ENCODE measurements around the gene FIG4. TPM values are rescaled to one million over a fixed set of nuclear protein-coding genes. Genes with fewer than 3 reads are reported as not detected.
A peak's percentile ranks its signal among the peaks of the same experiment; 100 is the strongest.
"Not testable (repeated sequence)": the region's sequence is repeated elsewhere in the genome, so short reads cannot be mapped to it uniquely, and the experiment has no call there.

FIG4 gene
- total RNA-seq, 1 experiment from 2014 or later = 5.7 TPM

- Histone ChIP-seq H3K4me3 (ENCODE audit: low read length) (no peak overlapping the region), H3K27me3 (ENCODE audit: low read length) (no peaks in the 10 kb centered on the region), H4K20me1 (ENCODE audit: low read length) (no peaks in the 10 kb centered on the region), H3K4me1 (ENCODE audit: insufficient read depth, low read length) (peaks cover 10% of the 10 kb centered on the region), H2AFZ (ENCODE audit: low read length) (peak overlapping the region; percentile 71), H3K79me2 (ENCODE audit: low read length) (no peaks in the 10 kb centered on the region), H3K36me3 (ENCODE audit: low read depth, low read length) (no peaks in the 10 kb centered on the region), H3F3A (ENCODE audit: low read length, unreplicated experiment) (no peaks in the 10 kb centered on the region), H3K27ac (ENCODE audit: low read length) (peak overlapping the region; percentile 67), H3K9me3 (ENCODE audit: low read length) (no peaks in the 10 kb centered on the region), H3K9ac (ENCODE audit: low read length) (0 out of 2 replicates have a peak overlapping the region, but pooled peaks have one; percentile 9), H3K9me2 (replicated peaks; ENCODE audit: low read length) (no peaks in the 10 kb centered on the region), H3K4me2 (ENCODE audit: low read length) (peak overlapping the region; percentile 32; the same call in 1 of the 2 replicates)
- DNase-seq (peak; percentile 77), ATAC-seq (peak; percentile 99)
- TF ChIP-seq CTCF (conservative IDR thresholded peaks at IDR 0.05; ENCODE audit: low read depth, low read length) = no peak
- TF ChIP-seq EZH2phosphoT487 (IDR thresholded peaks at IDR 0.05; ENCODE audit: borderline replicate concordance, low read length) = no peak
- TF ChIP-seq EZH2 (IDR thresholded peaks at IDR 0.05; ENCODE audit: low read length, unreplicated experiment) = no peak
- no TSS peak for BruUV-seq (replicated peaks)
- intact Hi-C loops (cut with micrococcal nuclease) = no loop called here
- POLR2A ChIA-PET (ENCODE audit: unreplicated experiment) = no interaction called here
- CTCF ChIA-PET = no interaction called here
Measured at GRCh38 chr6:109743739-109744138, 52.6 kb downstream of the FIG4 start.

DNA sequence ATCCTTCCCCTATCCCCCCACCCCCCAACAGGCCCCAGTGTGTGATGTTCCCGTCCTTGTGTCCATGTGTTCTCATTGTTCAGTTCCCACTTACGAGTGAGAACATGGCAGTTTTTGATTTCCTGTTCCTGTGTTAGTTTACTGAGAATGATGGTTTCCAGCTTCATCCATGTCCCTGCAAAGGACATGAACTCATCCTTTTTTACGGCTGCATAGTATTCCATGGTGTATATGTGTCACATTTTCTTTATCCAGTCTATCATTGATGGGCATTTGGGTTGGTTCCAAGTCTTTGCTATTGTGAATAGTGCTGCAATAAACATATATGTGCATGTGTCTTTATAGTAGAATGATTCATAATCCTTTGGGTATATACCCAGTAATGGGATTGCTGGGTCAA, 53.7 kb downstream of the FIG4 start:
- H3K4me1 ChIP-seq (ENCODE audit: insufficient read depth, low read length); BruUV-seq (replicated peaks); intact Hi-C loops (cut with micrococcal nuclease); H3K4me3 ChIP-seq (ENCODE audit: low read length); H3K27me3 ChIP-seq (ENCODE audit: low read length); H4K20me1 ChIP-seq (ENCODE audit: low read length); H3K36me3 ChIP-seq (ENCODE audit: low read depth, low read length); H2AFZ ChIP-seq (ENCODE audit: low read length); POLR2A ChIA-PET (ENCODE audit: unreplicated experiment); ATAC-seq; H3K4me2 ChIP-seq (ENCODE audit: low read length); H3F3A ChIP-seq (ENCODE audit: low read length, unreplicated experiment); H3K9ac ChIP-seq (ENCODE audit: low read length); DNase-seq; H3K9me3 ChIP-seq (ENCODE audit: low read length); H3K27ac ChIP-seq (ENCODE audit: low read length); CTCF ChIA-PET; H3K79me2 ChIP-seq (ENCODE audit: low read length); H3K9me2 ChIP-seq (replicated peaks; ENCODE audit: low read length): not testable (repeated sequence)

DNA sequence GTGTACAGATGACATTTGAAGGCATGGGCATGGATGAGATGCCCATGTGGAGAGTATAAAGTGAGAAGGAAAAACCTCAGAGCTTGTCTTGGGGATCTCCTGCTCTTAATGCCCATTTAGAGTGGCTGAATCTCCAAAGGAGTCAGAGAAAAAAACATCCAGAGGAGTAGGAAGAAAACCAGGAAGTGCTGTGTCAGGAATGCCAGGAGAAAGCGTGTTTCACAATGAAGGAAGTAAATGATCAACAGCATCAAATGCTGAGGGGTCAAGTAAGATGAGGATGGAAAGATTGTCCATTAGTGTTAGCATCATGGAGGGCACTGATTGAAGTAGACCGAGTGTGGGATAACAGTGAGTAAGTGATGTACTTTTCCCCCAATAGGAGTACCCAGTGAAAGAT, 56.1 kb downstream of the FIG4 start:
- no peak for DNase-seq
- Histone ChIP-seq H3K4me2 (ENCODE audit: low read length) (no peak overlapping the region), H3K9me3 (ENCODE audit: low read length) (no peaks in the 10 kb centered on the region), H2AFZ (ENCODE audit: low read length) (no peak overlapping the region), H3K4me1 (ENCODE audit: insufficient read depth, low read length) (peaks cover 10% of the 10 kb centered on the region), H3K9me2 (replicated peaks; ENCODE audit: low read length) (no peaks in the 10 kb centered on the region), H3K9ac (ENCODE audit: low read length) (no peak overlapping the region), H3K79me2 (ENCODE audit: low read length) (no peaks in the 10 kb centered on the region), H4K20me1 (ENCODE audit: low read length) (no peaks in the 10 kb centered on the region), H3K4me3 (ENCODE audit: low read length) (no peak overlapping the region), H3K36me3 (ENCODE audit: low read depth, low read length) (no peaks in the 10 kb centered on the region), H3K27ac (ENCODE audit: low read length) (no peak overlapping the region), H3F3A (ENCODE audit: low read length, unreplicated experiment) (no peaks in the 10 kb centered on the region), H3K27me3 (ENCODE audit: low read length) (no peaks in the 10 kb centered on the region)
- BruUV-seq (replicated peaks) = no TSS peak
- ATAC-seq = no peak
- ChIA-PET POLR2A (ENCODE audit: unreplicated experiment) (no interaction called here), CTCF (no interaction called here)
- TF ChIP-seq CTCF (conservative IDR thresholded peaks at IDR 0.05; ENCODE audit: low read depth, low read length) (no peak), EZH2 (IDR thresholded peaks at IDR 0.05; ENCODE audit: low read length, unreplicated experiment) (no peak), EZH2phosphoT487 (IDR thresholded peaks at IDR 0.05; ENCODE audit: borderline replicate concordance, low read length) (no peak)
- intact Hi-C loops (cut with micrococcal nuclease) = no loop called here

Data from PC-3 (cell line).